ENCODE results near the gene TRIAP1.

TRIAP1 gene

DNA sequence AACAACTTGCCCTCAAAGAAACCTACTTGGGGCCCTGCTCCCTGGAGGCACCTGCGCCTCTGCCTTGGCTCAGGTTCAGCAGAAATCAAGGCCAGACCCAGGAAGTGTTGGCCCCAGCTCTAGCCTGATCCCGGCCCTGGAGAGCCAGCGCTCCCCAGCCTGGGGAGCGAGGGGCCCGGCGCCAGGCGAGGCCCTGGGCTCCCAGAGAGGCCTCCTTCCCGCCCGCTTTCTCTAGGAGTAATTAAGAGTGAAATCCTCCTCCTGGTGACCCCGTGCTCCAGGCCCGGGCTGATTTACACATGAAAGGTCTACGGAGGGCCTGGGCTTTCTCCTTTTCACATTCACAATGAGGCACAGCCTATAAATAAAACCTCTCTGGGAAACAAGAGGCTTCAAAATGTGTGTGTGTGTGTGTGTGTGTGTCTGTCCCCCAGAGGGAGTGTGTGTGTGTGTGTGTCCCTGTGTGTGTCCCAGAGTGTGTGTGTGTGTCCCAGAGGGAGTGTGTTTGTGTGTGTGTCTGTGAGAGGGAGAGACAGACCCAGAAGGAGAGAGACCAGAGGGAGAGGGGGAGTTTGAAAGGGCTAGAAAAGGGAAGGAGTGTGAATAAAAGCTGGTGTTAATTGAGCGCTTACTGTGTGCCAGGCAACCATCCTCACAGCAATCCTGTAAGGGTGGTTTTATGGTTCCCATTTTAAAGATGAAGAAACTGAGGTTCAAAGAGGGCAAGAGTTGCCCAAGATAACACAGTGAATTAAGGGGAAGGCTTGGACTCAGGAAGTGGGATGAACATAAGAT, 32.1 kb downstream of the TRIAP1 start:
- DNase-seq (ENCODE audit: low read depth), result no peak
- TF ChIP-seq, protein P1, sequence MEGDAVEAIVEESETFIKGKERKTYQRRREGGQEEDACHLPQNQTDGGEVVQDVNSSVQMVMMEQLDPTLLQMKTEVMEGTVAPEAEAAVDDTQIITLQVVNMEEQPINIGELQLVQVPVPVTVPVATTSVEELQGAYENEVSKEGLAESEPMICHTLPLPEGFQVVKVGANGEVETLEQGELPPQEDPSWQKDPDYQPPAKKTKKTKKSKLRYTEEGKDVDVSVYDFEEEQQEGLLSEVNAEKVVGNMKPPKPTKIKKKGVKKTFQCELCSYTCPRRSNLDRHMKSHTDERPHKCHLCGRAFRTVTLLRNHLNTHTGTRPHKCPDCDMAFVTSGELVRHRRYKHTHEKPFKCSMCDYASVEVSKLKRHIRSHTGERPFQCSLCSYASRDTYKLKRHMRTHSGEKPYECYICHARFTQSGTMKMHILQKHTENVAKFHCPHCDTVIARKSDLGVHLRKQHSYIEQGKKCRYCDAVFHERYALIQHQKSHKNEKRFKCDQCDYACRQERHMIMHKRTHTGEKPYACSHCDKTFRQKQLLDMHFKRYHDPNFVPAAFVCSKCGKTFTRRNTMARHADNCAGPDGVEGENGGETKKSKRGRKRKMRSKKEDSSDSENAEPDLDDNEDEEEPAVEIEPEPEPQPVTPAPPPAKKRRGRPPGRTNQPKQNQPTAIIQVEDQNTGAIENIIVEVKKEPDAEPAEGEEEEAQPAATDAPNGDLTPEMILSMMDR (conservative IDR thresholded peaks at IDR 0.05; ENCODE audit: control insufficient read depth, insufficient read depth, low read depth, low read length), result no peak
- no peak overlapping the region for H3K4me3 ChIP-seq (ENCODE audit: control insufficient read depth, low read depth, low read length)

DNA sequence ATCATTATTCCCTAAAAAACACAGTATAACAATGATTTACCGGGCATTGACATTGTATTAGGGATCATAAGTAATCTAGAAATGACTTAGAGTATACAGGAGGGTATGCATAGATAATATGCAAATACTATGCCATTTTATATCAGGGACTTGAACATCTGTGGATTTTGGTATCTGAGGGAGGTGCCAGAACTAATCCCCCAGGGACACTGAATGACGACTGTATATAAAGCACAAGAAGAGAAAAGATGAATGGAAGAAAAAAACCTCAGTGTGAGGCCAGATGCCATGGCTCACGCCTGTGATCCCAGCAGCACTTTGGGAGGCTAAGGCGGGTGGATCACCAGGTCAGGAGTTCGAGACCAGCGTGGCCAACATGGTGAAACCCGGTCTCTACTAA, 33.8 kb downstream of the TRIAP1 start:
- DNase-seq (ENCODE audit: low read depth), result peak; percentile 31
- TF ChIP-seq, protein P1 (conservative IDR thresholded peaks at IDR 0.05; ENCODE audit: control insufficient read depth, insufficient read depth, low read depth, low read length), result no peak
- H3K4me3 ChIP-seq (ENCODE audit: control insufficient read depth, low read depth, low read length), result no peak overlapping the region

- TF ChIP-seq, protein P1 (conservative IDR thresholded peaks at IDR 0.05; ENCODE audit: control insufficient read depth, insufficient read depth, low read depth, low read length), result no peak
- no peak overlapping the region for H3K4me3 ChIP-seq (ENCODE audit: control insufficient read depth, low read depth, low read length)
- DNase-seq (ENCODE audit: low read depth), result no peak
These were observed 37.4 kb downstream of the TRIAP1 start for GRCh38 chr12:120408771-120409170.

DNA sequence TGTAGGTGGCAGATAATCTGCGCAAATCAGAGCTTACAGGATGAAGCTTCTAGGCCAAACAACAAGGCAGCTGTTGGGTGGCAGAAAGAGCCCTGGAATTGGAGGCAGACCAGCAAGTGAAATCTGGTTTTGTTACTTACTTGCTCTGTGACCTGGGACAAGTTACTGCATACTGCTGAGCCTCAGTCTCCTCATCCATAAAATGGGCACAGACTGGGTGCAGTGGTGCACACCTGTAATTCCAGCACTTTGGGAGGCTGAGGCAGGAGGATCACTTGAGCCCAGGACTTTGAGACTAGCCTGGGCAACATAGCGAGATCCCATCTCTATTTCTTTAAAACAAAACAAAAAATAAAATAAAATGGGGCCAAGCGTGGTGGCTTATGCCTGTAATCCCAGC, 39.6 kb downstream of the TRIAP1 start:
- no peak for DNase-seq (ENCODE audit: low read depth)
- TF ChIP-seq, protein P1 (conservative IDR thresholded peaks at IDR 0.05; ENCODE audit: control insufficient read depth, insufficient read depth, low read depth, low read length), result no peak
- no peak overlapping the region for H3K4me3 ChIP-seq (ENCODE audit: control insufficient read depth, low read depth, low read length)

- no peak overlapping the region for H3K4me3 ChIP-seq (ENCODE audit: control insufficient read depth, low read depth, low read length)
- TF ChIP-seq, protein P1 (conservative IDR thresholded peaks at IDR 0.05; ENCODE audit: control insufficient read depth, insufficient read depth, low read depth, low read length), result no peak
- DNase-seq (ENCODE audit: low read depth), result no peak
These were observed 40.1 kb downstream of the TRIAP1 start for GRCh38 chr12:120406069-120406468.

DNA sequence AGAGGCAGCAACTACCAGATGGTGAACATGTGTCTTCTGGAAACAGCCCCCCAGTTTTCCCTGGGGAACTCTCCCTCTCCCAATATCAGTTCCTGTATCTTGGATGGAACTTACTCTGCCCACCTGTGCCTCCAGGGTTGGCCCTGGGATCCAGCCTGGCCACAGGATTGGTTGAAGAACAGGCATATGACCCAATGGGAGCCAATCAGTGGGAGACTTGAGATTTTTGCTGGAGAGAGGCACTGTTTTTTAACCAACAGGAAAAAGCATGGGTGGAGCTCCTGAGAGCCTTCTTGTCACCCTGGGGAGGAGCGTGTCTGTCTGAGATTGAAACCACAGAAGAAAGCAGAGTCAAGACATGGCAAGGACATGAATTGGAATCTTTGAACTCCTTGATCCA, 41.9 kb downstream of the TRIAP1 start:
- TF ChIP-seq, protein P1 (conservative IDR thresholded peaks at IDR 0.05; ENCODE audit: control insufficient read depth, insufficient read depth, low read depth, low read length), result no peak
- DNase-seq (ENCODE audit: low read depth), result peak; percentile 3
- no peak overlapping the region for H3K4me3 ChIP-seq (ENCODE audit: control insufficient read depth, low read depth, low read length)
